Midbrain (tissue), 1 donor: ENCODE results near the gene DPEP1.

ENCODE experiments used
- DNase-seq: peaks from one replicate; lab custom pipeline; 2025; lab: John Stamatoyannopoulos, UW

The DPEP1 gene

GRCh38 chr16:89599451-89599858 is 14.0 kb upstream of the DPEP1 start:
- DNase-seq, result no peak

DNA sequence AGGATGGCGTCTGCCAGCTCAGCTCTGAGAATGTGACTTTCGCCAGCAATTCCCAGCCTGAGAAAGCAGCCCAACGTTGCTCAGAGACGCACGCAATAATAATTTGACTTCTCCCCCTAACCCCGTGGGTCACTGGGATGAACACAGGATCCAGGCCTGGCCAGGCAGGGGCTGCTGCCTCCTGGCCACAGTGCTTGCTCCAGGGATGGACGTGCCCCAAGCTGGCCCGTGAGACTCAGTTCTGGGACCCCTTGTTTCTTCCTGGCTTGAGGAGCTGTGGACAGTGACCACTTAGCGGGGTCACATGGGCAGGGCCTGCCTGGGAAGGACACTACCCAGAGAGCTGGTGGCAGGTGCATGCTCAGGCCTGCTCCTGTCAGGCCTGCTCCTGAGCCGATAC is 13.5 kb upstream of the DPEP1 start:
- no peak for DNase-seq

- no peak for DNase-seq
Measured at GRCh38 chr16:89600427-89600826, 13.0 kb upstream of the DPEP1 start.

GRCh38 chr16:89600956-89601355 is 12.5 kb upstream of the DPEP1 start:
- DNase-seq, result no peak

- no peak for DNase-seq
Measured at GRCh38 chr16:89601906-89602272, 11.6 kb upstream of the DPEP1 start.

DNA sequence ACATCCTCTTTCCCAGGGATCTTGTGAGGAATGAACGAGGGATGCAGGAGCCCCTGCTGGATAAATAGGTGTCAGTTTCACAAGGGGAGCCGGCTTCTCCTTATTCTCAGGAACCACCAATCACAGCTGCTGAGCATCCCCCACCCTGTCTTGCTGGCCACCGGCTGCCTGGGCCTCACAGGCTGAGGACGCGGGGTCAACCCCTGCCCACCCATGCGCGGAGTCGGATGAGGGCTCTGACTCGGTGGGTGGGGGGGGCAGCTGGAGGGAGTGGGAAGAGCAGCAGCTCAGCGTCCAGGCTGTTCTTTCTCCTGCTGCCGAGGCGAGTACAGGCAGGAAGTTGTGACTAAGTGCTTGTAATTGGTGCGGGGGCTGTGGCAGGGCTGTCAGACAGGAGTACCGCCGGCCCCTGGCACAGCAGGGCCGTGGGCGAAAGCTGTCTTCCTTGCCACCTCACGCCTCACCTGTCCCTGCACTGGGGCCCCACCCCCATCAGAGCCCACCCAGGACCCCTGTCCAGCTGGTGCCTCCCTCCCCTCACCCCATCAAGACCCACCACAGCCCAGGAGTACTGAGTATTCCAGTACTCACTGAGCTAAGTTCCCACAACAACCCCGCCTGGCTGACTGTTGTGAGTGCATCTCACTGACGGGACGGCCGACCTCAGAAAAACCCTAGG is 11.0 kb upstream of the DPEP1 start:
- DNase-seq, result no peak

DNA sequence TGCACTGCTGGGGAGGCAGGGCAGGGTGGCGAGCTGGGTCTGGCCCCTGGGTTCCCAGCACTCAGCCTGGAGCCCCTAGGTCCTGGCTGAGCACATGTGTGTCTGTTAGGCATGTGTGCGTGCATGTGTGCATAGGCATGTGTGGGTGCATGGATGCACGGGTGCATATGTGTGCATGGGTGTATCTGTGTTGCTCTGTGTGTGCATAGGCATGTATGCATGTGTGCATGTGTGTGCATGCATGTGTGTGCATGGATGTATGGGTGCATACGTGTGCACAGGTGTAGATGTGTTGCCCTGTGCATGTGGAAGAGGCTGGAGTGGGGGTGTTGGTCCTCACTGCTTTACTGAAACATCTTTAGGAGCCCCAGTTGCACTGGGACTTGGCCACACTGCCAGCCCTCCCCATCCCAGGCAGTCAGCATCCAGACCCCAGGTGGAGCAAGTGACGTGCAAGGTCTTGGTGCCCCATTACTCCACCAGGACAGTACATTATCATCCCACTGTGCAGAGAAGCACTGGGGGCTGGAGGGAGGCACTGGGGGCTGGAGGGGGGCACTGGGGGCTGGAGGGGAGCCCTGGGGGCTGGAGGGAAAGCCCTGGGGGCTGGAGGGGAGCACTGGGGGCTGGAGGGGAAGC is 10.4 kb upstream of the DPEP1 start:
- no peak for DNase-seq

DNA sequence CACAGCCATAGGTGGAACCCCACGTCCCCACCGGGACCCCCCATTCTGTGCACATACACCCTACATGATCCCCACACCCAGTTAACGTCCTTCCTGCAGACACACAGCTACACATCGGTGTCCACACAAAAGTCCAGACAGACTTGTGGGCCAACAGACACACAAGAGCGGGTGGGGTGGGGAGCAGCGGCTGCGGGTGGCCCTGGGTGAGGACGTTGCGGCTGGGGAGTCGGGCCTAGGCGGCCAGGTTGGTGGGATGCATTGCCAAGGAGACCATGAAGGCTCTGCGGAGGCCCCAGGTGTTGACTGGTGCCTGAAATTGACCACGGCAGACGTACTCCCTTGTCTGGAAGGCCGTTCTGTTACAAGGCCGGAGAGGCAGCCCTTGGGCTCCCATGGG is 8.7 kb upstream of the DPEP1 start:
- no peak for DNase-seq

DNA sequence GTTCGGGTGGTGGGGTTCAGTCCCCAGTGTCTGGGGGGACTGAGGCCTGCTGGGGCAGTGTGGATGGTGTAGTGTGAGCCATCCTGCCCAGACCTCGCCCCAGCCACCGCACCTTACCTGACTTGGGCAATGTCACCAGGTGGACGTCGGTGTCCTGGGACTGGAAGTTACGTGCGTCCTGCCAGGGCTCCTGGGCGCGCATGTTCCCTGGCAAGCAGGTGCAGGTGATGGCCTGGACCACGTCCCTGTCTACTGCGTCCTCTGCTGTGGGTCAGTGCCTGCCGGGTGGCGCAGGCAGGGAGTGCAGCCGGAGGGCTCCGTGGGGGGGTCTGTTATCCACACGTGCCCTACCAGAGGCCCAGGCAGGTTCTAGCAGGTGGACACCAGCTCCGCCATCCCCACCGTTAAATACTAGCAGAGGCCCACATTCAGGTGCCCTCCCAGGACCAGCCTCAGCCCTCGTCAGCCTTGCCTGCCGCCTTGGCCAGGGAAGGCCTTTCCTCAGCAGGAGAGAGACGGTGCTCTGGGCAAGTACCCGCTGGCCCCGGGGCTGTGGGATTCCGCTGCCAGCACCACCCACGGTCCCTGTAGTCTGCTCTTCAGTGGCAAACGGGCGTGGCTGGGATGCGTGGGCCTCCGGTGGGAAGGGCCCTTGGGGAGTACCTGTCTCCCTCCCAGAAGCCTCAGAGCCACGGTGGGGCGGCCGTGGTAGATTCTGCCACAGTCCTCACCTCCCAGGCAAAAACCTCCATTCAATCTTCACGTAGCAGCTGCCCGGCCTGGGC is 8.1 kb upstream of the DPEP1 start:
- no peak for DNase-seq

DNA sequence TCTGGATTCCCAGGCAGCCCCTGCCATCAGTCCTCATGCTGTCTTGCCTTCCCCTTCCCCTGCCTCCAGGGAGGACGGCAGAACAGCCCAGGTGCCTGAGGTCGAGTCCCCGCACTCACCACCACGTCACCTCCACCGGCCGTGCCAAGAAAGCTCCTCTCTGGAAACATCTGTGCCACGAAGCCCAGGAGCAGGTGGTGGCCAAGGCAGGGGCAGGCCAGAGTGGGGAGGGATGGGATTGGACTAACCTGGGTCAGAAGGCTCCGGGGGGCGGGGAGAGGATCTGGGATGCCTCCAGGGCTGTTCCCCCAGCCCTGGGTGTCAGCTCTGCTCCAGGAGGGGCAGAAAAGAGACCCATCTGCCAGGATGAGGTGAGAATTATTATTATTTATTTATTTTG is 7.4 kb upstream of the DPEP1 start:
- no peak for DNase-seq

- no peak for DNase-seq
Measured at GRCh38 chr16:89607453-89607852, 6.0 kb upstream of the DPEP1 start.

DNA sequence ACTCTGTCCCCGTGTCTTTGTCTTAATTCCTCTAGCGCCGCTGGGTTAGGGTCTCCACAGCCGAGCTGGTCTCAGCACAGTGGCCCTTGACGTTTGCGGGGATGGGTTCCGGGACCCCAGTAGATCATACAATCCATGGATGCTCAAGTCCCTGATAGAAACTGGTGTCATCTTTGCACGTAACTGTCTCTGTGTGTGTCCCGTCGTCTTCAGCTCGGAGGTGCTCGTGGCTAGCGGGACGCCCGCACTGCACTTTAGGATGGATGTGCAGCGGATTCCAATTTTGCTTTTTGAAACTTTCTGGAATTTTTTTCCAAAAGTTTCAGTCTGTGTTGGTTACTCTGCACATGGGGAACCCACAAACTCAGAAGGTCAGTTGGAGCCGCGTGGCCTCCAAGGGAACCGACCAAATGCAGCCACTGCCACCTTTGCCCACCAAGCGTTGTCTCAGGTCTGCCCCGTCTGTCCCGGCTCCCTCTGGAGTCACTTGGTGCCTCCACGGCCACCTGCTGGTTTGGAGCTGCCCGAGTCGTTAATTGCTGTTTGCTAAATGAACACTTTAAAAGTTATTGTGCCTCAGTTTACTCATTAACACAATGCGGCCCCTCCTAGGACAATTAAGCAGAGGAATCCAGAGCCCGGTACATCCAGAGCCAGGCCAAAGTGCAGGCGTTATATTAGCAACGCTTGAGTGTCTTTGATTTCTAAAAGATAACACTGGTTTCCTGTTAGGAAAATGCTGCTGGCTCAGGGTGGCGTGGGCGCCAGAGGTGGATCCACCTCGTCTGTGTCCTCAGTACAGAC is 5.3 kb upstream of the DPEP1 start:
- no peak for DNase-seq

GRCh38 chr16:89610108-89610453 is 3.4 kb upstream of the DPEP1 start:
- no peak for DNase-seq

- DNase-seq, result no peak
Measured at GRCh38 chr16:89612415-89613166, 851 bp upstream of the DPEP1 start.

DNA sequence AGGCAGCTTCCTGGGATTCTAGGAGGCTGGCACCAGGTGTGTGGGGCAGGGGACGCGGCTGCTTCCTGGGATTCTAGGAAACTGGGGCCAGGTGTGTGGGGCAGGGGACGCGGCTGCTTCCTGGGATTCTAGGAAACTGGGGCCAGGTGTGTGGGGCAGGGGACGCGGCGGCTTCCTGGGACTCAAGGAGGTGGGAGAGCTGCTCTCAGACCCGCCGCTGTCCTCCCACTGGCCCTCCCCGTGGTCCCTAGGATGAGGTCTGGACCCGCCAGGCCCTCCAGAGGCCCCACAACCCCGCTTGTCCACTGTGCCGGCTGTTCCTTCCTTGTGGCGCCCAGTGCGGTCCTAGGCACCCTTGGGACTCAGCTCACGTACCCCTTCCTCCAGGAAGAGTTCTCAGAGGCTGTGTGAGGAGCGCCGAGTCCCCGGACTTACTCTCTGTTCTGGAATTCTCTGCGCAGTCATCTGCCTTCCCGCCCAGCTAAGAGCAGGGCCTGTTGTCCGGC is 565 bp downstream of the DPEP1 start:
- no peak for DNase-seq

DNA sequence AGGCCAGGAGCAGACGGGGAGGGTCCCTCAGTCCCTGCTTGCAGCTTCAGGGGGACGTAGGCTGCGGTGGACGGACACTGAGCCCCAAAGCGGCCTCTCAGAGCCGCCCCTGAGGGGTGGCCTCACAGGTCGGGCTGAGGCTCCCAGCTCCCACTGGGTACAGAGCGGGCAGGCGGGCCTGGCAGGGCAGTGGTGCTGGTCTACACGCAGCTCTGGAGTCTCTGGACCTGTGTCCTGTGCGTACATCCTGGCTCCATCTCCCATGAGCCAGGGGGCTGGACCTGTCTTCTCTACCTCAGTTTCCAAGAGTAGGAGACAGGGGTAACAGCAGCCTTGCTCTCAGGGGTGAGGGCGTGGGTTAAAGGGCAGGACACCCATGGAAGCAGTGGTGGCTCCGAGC is 1.7 kb downstream of the DPEP1 start:
- no peak for DNase-seq

- no peak for DNase-seq
Measured at GRCh38 chr16:89615596-89616090, 2.2 kb downstream of the DPEP1 start.

GRCh38 chr16:89616623-89617022 is 3.2 kb downstream of the DPEP1 start:
- DNase-seq, result no peak

DNA sequence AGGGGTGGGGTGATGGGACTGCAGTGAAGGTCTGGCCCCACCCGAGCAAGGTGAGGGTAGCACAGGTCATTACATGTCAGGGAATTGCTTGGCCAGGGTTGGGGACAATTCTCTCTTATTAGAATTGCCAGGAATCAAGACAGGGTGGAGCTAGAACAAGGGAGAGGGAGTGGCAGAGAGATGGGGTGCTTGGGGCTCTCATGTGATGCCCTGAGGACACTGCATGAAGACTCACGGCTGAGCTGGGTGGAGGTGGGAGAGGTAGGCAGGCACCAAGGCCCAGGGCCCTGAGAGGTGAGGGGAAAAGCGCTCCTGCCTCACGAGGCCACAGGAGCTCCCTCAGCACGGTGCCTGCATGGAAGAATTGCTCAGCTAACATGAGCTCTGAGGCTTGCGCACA is 3.6 kb downstream of the DPEP1 start:
- no peak for DNase-seq

DNA sequence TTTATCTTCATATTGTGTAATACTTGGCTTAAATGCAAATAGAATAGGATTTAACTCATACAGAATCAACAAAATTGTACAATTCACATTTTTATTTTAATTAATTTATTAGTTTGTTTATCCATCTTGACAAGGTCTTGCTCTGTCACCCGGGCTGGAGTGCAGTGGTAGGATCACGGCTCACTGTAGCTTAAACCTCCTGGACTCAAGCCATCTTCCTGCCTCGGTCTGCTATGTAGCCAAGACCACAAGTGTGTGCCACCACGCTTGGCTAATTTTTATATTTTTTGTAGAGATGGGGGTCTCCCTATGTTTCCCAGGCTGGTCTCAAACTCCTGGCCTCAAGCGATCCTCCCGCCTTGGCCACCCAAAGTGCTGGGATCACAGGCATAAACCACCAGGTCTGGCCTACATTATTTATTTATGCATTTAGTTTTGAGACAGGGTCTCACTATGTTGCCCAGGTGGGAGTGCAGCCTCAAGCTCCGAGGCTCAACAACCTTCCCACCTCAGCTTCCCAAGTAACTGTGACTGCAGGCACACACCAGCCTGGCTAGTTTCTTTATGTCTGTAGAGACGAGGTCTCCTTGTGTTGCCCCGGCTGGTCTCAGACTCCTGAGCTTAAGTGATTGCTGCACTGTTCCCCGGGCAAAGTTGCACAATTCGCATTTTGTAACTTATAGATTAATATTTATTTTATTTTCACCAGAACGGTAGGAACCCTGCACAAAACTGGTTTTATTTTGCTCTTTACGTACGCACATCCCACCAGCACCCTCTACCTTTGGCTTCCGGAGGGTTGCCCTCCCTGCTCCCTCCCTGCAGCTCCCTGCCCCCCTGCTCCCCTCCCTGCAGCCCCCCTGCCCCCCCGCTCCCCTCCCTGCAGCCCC is 4.9 kb downstream of the DPEP1 start:
- DNase-seq, result no peak
